Sigmoid colon (tissue), 7 donors: ENCODE measurements around the gene TBKBP1. TPM values are rescaled to one million over a fixed set of nuclear protein-coding genes. Genes with fewer than 3 reads are reported as not detected.

Experiments
- DNase-seq: peaks from one replicate; pipeline ENCODE4 v3.0.0-alpha.2; 2019
- H3K27ac ChIP-seq, 4 donors: fragments of 200-600 bp; sonication (generic); one replicate each; pipeline ENCODE4 v1.5.1; 2016 to 2019; ENCODE audit warnings: mild to moderate bottlenecking in 1 of 4
- H3K27me3 ChIP-seq, 3 donors: fragments of 200-600 bp; sonication (generic); one replicate each; pipeline ENCODE4 v1.5.1; 2019; ENCODE audit warnings: mild to moderate bottlenecking in 1 of 3
- H3K36me3 ChIP-seq, 4 donors: fragments of 200-600 bp; sonication (generic); one replicate each; pipeline ENCODE4 v1.5.1; 2016 to 2019
- H3K4me1 ChIP-seq, 4 donors: fragments of 200-600 bp; sonication (generic); one replicate each; pipeline ENCODE4 v1.5.1; 2017 to 2019
- H3K4me3 ChIP-seq, 4 donors: fragments of 200-600 bp; sonication (generic); one replicate each; pipeline ENCODE4 v1.5.1; 2017 to 2019; ENCODE audit warnings: mild to moderate bottlenecking in 2 of 4, moderate library complexity in 1 of 4
- H3K9me3 ChIP-seq, 4 donors: fragments of 200-600 bp in 3 of 4; sonication (generic) in 3 of 4; one replicate each; pipeline versions ENCODE4 v1.5.1 to v1.6.1; 2013 to 2019
- EP300 ChIP-seq, 4 donors: sonication (generic); formaldehyde crosslinking; IDR thresholded peaks; one replicate each; pipeline ENCODE4 v1.6.1; 2017; ENCODE audit warnings: antibody characterized with exemption in 4 of 4
- POLR2A ChIP-seq, 2 donors: fragments of 450-650 bp; IDR thresholded peaks; one replicate each; pipeline ENCODE4 v1.6.1; 2016; ENCODE audit warnings: antibody characterized with exemption in 2 of 2, mild to moderate bottlenecking in 2 of 2, moderate library complexity in 2 of 2
- POLR2AphosphoS5 ChIP-seq, 4 donors: sonication (generic); formaldehyde crosslinking; IDR thresholded peaks; one replicate each; pipeline ENCODE4 v1.6.1; 2017; ENCODE audit warnings: antibody characterized with exemption in 4 of 4
- WGBS, 2 donors: extraction: QIAGEN DNeasy Blood & Tissue Kit; methylation state at CpG; one replicate each; pipeline ENCODE4 v1.1.7; 2013; 5-methylcytosine and 5-hydroxymethylcytosine counted together
- intact Hi-C: fragments of 100-400 bp; cut with DNase I; formaldehyde crosslinking; loops from one replicate; pipeline ENCODE4 v1.15.1; 2023
- polyA plus RNA-seq, 3 donors: library from polyadenylated mRNA; stranded (reverse); fragments of 200-250 nt; gene quantifications; one replicate each; pipeline ENCODE4 v1.2.3, GENCODE V29; 2013
- total RNA-seq, 4 donors: library from RNA; depleted of rRNA; stranded (reverse); fragments of >200 nt; gene quantifications; one replicate each; pipeline ENCODE4 v1.1.0, GENCODE V29; 2016
- TF ChIP-seq, protein P1 (sequence below), 4 experiments: fragments of 450-650 bp in 3 of 4; fragments of 200-600 bp in 1 of 4; IDR thresholded peaks; one replicate each; pipeline ENCODE4 v1.5.1; 2016 to 2019; ENCODE audit warnings: antibody characterized with exemption in 4 of 4, mild to moderate bottlenecking in 3 of 4, moderate library complexity in 2 of 4
- donor health status: healthy with polysubstance abuse.
- donor health status: Bipolar disorder and iron deficiency.
- donor health status: healthy.

Gene TBKBP1
- total and polyA plus RNA-seq, 7 donors, result 3.5 to 25.5 (median 7.8) TPM

DNA sequence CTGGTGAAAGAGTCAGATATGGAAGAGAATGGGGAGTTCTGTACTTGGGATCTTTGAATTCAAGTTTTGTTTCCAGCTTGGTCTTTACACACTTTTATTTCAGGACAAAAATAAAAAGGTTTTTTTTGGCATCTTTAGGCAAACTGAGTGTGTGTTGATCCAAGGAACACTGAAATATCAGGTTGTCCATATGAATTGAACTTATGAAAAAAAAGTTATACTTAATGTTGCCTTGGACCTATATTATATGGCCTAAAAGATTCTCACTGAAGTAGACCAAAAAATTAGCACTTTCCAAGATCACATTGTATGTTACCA, 29.4 kb upstream of the TBKBP1 start:
- no peaks in the 10 kb centered on the region for H3K27me3 ChIP-seq
- no peaks in the 10 kb centered on the region for H3K9me3 ChIP-seq
- intact Hi-C loops, result loop anchor here (5.0 kb wide), 1 partner anchor 138 kb away; no protein-coding TSS in a partner anchor
- peak overlapping the region in 1 of 4 donors; percentile 19 for H3K27ac ChIP-seq
- H3K4me3 ChIP-seq, result no peak overlapping the region
- H3K36me3 ChIP-seq, result peaks cover 26 to 98% (median 73%) of the 10 kb centered on the region in 4 donors
- no peak for TF ChIP-seq POLR2AphosphoS5 (IDR thresholded peaks at IDR 0.05)
- no peak for TF ChIP-seq EP300 (IDR thresholded peaks at IDR 0.05)
- TF ChIP-seq, protein P1, sequence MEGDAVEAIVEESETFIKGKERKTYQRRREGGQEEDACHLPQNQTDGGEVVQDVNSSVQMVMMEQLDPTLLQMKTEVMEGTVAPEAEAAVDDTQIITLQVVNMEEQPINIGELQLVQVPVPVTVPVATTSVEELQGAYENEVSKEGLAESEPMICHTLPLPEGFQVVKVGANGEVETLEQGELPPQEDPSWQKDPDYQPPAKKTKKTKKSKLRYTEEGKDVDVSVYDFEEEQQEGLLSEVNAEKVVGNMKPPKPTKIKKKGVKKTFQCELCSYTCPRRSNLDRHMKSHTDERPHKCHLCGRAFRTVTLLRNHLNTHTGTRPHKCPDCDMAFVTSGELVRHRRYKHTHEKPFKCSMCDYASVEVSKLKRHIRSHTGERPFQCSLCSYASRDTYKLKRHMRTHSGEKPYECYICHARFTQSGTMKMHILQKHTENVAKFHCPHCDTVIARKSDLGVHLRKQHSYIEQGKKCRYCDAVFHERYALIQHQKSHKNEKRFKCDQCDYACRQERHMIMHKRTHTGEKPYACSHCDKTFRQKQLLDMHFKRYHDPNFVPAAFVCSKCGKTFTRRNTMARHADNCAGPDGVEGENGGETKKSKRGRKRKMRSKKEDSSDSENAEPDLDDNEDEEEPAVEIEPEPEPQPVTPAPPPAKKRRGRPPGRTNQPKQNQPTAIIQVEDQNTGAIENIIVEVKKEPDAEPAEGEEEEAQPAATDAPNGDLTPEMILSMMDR (IDR thresholded peaks at IDR 0.05), result no peak
- no peak for TF ChIP-seq POLR2A (IDR thresholded peaks at IDR 0.05)
- H3K4me1 ChIP-seq, result peaks cover 0 to 12% (median 5%) of the 10 kb centered on the region in 4 donors
- no peak for DNase-seq

DNA sequence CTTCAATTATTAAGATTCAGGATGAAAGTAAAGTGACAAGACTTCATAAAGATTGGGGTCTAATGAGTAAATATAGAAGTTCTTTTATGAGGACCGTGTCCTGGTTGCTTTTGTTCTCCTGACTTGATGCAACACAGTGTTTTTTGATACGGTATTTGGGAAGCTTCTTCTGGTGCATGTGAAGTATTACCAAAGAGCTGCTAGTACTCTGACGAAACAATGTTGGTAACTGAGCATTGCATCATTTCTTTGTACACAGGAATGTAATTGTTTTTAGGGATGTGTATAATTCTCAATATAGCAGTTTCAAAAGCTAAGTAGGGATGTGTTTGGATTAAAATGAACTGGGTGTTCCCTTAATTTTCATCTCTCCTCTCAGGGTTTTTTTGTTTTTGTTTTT, 28.3 kb upstream of the TBKBP1 start:
- H3K4me1 ChIP-seq, result peaks cover 0 to 2% (median 0%) of the 10 kb centered on the region in 4 donors
- H3K9me3 ChIP-seq, result no peaks in the 10 kb centered on the region
- no peak for DNase-seq
- H3K27ac ChIP-seq, result no peak overlapping the region
- TF ChIP-seq POLR2AphosphoS5 (IDR thresholded peaks at IDR 0.05), result no peak
- no peak for TF ChIP-seq POLR2A (IDR thresholded peaks at IDR 0.05)
- TF ChIP-seq, protein P1 (IDR thresholded peaks at IDR 0.05), result no peak
- TF ChIP-seq EP300 (IDR thresholded peaks at IDR 0.05), result no peak
- intact Hi-C loops, result no loop called here
- no peaks in the 10 kb centered on the region for H3K27me3 ChIP-seq
- no peak overlapping the region for H3K4me3 ChIP-seq
- peaks cover 32 to 98% (median 80%) of the 10 kb centered on the region in 4 donors for H3K36me3 ChIP-seq
- WGBS, 2 donors, result 75 to 82% methylated on average over 3 of the region's 3 CpGs

DNA sequence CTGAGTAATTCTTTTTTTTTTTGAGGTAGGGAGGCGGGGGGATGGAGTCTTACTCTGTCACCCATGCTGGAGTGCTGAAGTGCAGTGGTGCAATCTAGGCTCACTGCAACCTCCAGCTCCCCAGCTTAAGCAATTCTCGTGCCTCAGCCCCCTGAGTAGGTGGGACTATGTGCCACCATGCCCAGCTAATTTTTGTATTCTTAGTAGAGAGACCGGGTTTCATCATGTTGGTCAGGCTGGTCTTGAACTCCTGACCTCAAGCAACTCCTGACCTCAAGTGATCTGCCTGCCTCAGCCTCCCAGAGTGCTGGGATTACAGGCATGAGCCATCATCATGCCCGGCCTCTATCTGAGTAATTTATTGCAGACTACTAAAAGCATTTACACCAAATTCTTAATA, 24.9 kb upstream of the TBKBP1 start:
- TF ChIP-seq EP300 (IDR thresholded peaks at IDR 0.05), result no peak
- TF ChIP-seq, protein P1 (IDR thresholded peaks at IDR 0.05), result no peak
- TF ChIP-seq POLR2AphosphoS5 (IDR thresholded peaks at IDR 0.05), result no peak
- TF ChIP-seq POLR2A (IDR thresholded peaks at IDR 0.05), result no peak
- Histone ChIP-seq H3K27me3 (no peaks in the 10 kb centered on the region), H3K36me3 (peaks cover 41 to 98% (median 88%) of the 10 kb centered on the region in 4 donors), H3K4me1 (no peaks in the 10 kb centered on the region), H3K27ac (no peak overlapping the region), H3K9me3 (no peaks in the 10 kb centered on the region), H3K4me3 (no peak overlapping the region)
- WGBS, 2 donors, result 93 to 95% methylated on average over 4 of the region's 4 CpGs
- DNase-seq, result no peak
- intact Hi-C loops, result no loop called here

DNA sequence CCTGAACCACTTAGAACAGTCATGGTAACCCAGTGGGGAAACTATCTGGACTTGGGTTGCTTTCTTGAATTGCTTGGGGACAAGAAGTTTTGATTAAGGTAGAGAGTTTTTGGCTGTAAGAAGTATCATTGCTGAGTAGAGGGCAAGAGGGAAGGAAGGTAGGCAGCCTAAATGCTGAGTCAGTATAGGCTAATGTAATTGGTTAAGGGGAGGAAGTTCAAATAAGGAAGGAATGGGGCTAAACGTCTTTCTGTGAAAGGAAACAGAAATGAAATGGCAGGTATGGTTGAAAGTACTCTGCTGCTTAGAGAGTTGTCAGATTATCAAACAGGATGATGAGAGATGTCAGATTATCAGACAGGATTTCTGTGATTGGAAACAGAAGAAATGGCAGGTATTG, 23.9 kb upstream of the TBKBP1 start:
- DNase-seq, result no peak
- H3K9me3 ChIP-seq, result no peaks in the 10 kb centered on the region
- intact Hi-C loops, result no loop called here
- no peak overlapping the region for H3K4me3 ChIP-seq
- no peaks in the 10 kb centered on the region for H3K27me3 ChIP-seq
- H3K36me3 ChIP-seq, result peaks cover 51 to 98% (median 90%) of the 10 kb centered on the region in 4 donors
- 11 to 15% methylated on average over 1 of the region's 1 CpG for WGBS, 2 donors
- H3K4me1 ChIP-seq, result no peaks in the 10 kb centered on the region
- TF ChIP-seq POLR2AphosphoS5 (IDR thresholded peaks at IDR 0.05) (no peak), POLR2A (IDR thresholded peaks at IDR 0.05) (no peak), EP300 (IDR thresholded peaks at IDR 0.05) (no peak)
- TF ChIP-seq, protein P1 (IDR thresholded peaks at IDR 0.05), result no peak
- no peak overlapping the region for H3K27ac ChIP-seq

DNA sequence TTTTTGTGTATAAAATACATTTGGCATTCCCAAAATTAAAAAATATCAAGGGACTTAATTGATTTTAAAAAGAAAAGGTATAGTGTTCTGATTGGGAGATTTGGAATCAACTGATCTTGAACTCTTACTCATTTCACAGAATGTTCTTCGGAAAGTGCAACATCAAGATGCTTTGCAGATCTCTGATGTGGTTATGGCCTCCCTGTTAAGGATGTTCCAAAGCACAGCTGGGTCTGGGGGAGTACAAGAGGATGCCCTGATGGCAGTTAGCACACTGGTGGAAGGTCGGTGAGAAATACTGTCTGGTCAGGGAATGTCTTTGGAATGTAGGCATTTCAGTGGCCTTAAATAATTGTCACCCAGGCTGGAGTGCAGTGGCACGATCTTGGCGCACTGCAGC, 19.5 kb upstream of the TBKBP1 start:
- WGBS, 2 donors, result 89 to 93% methylated on average over 4 of the region's 4 CpGs
- no peak for TF ChIP-seq EP300 (IDR thresholded peaks at IDR 0.05)
- TF ChIP-seq POLR2AphosphoS5 (IDR thresholded peaks at IDR 0.05), result no peak
- TF ChIP-seq, protein P1 (IDR thresholded peaks at IDR 0.05), result no peak
- TF ChIP-seq POLR2A (IDR thresholded peaks at IDR 0.05), result no peak
- intact Hi-C loops, result no loop called here

More for the DNA sequence above, 19.5 kb upstream of the TBKBP1 start:
- Histone ChIP-seq H3K4me1 (no peaks in the 10 kb centered on the region), H3K36me3 (peaks cover 86 to 100% (median 98%) of the 10 kb centered on the region in 4 donors), H3K9me3 (no peaks in the 10 kb centered on the region), H3K4me3 (no peak overlapping the region), H3K27me3 (no peaks in the 10 kb centered on the region), H3K27ac (no peak overlapping the region)
- no peak for DNase-seq
